HG03159 (cell line): Measurements from ENCODE around the gene HEATR1.
"Not testable (repeated sequence)": the region's sequence is repeated elsewhere in the genome, so short reads cannot be mapped to it uniquely, and the experiment has no call there.

Experiments used
- ATAC-seq: cut with Tn5 transposase; IDR thresholded peaks from one replicate; pipeline ENCODE4 v1.9.1; 2021; ENCODE audit warnings: mild to moderate bottlenecking, moderate library complexity; ENCODE audit not compliant: unreplicated experiment

HEATR1 gene

GRCh38 chr1:236603991-236604904 is at the start of gene HEATR1:
Gene HEATR1 (minus strand): TSS chr1:236604516. CDS start chr1:236604095, 421 bp downstream.
- ATAC-seq = peak; percentile 84

DNA sequence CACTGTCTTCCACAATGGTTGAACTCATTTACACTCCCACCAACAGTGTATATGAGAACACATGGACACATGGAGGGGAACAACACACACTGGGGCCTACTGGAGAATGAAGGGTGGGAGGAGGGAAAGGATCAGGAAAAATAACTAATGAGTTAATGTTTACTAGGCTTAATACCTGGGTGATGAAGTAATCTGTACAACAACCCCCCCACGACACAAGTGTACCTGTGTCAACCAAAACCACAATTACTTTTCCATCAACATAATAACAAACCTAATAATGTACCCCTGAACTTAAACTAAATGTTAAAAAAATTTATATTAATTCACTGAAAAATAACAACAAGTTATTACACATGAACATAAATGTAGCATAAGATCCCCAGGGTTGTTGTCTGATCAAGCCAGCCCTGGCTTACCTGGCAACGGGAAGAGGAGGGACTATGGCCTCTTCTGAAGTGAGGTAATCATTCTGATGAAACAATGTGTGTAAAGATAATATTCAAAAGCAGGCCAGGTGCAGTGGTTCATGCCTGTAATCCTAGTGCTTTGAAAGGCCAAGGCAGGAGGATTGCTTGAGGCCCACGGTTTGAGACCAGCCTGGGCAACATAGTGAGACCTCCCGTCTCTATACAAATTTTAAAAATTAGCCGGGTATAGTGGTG is 40.8 kb upstream of the HEATR1 start:
- ATAC-seq = no peak

- ATAC-seq = no peak
Measured at GRCh38 chr1:236642763-236643162, 38.4 kb upstream of the HEATR1 start.

DNA sequence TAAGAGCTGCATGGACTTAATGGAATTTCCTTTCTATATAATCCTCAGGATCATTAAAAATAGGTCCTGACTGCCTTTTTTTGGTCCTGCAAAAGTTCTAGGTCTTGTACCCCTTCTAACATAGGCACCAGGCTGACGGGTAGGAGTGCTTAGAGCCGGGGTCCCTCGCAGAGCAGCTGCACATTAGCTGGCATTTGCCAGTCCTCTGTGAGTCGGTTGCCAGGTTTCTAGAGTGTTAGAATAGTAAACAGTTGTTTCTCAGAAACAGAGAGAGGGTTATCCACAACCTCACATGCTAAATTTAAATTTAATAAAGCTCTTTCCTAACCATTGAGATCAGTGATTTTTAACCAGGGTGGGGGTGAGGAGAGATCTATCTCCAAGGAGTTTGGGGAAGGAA is 35.4 kb upstream of the HEATR1 start:
- ATAC-seq = no peak

DNA sequence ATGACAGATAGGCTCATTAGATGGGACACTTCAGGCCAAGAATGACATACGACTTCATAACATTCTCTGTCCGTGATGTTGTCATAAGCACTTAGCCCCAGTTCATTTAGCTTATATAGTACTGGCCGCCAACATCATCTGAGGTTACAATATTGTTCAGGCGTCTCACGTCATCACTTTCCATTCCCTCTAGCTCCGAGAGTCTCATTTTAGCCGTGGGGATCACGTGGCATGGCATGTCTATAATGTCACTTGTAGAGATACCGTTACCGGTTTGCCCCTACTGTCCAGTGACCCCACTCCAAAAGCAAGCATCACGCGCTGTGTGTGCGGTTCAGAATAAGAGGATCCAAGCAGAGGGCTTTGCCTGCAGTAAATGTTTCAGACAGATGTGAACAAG is 34.6 kb upstream of the HEATR1 start:
- ATAC-seq = no peak

DNA sequence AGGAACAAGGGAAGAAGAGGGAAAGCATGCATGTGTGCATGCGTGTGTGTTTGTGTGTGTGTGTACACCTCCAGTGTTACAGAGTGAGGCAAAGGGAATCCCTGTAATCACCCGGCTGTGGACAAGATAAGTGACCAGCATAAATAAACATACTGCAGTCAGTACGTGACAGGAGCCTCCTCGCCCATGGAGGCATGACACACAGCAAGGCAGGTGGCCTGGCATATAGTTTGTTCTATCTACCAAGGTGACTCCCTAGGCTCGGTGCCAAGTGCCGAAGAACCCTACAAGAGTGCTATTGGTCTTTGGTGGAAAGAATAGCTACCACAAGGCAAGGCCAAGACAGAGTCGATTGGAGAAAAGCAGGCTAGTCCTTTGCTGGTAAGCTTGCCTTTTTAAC is 31.7 kb upstream of the HEATR1 start:
- ATAC-seq = no peak

DNA sequence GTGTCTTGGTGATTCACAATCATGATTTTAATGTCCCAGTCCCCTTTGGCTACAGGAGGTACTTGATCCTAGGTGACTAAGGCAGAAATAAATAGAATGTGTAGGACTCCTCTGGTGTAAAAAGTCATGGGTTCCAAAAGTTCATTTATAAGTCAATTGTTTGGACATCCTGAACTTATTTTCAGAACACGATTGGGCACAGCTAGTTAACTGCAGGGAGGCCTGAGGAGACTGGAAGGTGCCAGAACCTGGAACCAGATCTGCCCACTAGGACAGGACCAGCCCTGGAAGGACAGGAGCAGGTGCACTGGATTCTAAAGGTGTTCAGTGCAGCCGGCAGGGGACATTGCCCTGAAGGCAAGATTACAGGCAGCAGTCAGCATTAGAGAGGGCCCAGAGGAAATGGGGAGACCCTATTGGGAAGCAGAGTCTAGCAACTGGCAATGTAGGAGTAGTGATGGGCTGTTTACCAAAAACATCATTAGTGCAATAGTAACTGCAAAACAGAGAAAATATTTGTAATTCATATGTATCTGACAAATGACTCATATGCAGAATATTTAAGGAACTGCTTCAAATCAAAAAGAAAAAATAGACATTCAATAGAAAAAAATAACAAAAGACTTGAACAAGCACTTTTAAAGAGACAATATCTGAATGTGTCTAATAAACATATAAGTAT is 23.6 kb upstream of the HEATR1 start:
- no peak for ATAC-seq

GRCh38 chr1:236623371-236624166 is 19.3 kb upstream of the HEATR1 start:
- no peak for ATAC-seq

- ATAC-seq = no peak
Measured at GRCh38 chr1:236622407-236622806, 18.1 kb upstream of the HEATR1 start.

- no peak for ATAC-seq
Measured at GRCh38 chr1:236619398-236619797, 15.1 kb upstream of the HEATR1 start.

GRCh38 chr1:236618507-236618906 is 14.2 kb upstream of the HEATR1 start:
- no peak for ATAC-seq

- no peak for ATAC-seq
Measured at GRCh38 chr1:236615399-236616148, 11.3 kb upstream of the HEATR1 start.

DNA sequence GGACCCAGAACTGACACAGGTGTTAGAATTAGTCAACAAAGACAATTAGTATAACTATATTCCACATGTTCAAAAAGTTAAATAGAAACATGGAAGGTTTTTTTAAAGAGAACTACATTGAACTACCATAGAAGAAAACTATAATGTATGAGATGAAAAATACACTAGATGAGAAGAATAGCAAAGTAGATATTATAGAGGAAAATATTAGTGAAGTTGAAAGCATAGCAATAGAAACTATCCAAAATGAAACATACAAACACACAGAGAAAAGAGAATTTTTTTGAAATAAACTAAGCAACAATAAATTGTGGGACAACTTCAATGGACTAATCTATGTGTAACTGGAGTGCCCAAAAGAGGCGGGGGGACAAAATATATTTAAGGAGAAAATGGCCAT is 8.0 kb upstream of the HEATR1 start:
- ATAC-seq = no peak

- ATAC-seq = no peak
Measured at GRCh38 chr1:236608930-236609726, 4.8 kb upstream of the HEATR1 start.

DNA sequence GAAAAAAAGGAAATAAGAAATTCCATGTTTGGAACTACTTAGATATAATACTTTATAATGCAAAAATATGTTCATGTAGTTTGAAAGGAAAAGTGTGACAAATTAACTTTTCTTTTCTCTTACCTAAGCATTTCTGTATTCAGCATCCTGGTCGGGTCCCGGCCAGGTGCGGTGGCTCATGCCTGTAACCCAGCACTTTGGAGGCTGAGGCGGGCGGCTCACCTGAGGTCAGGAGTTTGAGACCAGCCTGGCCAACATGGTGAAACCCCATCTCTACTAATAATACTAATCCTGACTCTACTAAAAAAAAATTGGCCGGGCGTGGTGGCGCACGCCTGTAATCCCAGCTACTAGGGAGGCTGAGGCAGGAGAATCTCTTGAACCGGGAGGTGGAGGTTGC is 3.3 kb upstream of the HEATR1 start:
- not testable (repeated sequence) for ATAC-seq

GRCh38 chr1:236604905-236605806 is 840 bp upstream of the HEATR1 start:
- ATAC-seq = no peak

DNA sequence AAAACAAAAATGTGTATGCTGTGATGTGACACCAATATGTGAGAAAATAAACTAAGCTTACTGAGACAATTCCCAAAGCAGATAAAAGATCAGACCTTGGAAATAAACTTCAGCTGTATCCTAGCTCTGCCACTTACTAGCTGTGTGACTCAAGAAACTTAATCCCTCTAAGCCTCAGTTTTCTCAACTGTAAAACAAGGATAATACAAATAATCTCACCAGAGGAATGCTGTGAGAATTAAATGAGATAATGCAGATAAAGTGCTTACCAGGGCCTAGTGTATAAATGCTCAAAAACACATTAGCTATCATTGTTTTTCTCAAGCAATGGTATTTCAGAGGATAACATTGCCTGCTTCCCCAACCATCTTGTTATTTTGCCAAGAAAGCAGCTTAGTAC is 2.1 kb downstream of the HEATR1 start:
- no peak for ATAC-seq

- no peak for ATAC-seq
Measured at GRCh38 chr1:236590553-236591150, 13.7 kb downstream of the HEATR1 start.
